ENCODE data around the gene RBBP8.

RBBP8 gene

DNA sequence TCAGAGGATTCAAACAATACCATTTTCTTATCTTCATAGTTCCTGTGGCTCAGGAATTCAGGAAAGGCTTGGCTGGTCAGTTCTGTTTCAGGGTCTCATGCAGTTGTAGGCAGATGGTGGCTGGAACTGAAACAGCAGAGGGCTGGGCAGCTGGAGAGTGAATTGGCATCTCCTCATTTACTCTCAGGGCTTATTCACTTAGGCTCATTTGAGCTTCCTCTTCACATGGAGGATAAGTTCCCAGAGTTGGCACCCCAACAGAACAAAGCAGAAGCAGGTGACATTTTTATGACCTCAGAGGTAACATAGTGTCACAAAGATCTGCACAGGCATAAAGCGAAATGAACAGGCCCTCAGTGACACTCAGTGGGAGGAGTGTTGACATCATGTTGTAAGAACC is 66.1 kb downstream of the RBBP8 start:
- Histone ChIP-seq H3K4me2 (ENCODE audit: insufficient read depth, low read length) (no peak overlapping the region), H3K9me3 (ENCODE audit: insufficient read depth, low read length, severe bottlenecking) (no peaks in the 10 kb centered on the region), H3K27ac (ENCODE audit: low read length) (no peak overlapping the region), H2AFZ (ENCODE audit: low read depth, low read length) (no peak overlapping the region), H3K79me2 (ENCODE audit: insufficient read depth, low read length) (no peaks in the 10 kb centered on the region), H3K4me3 (ENCODE audit: low read depth in 1 of 2, low read length in 2 of 2) (no peak overlapping the region), H3K4me1 (ENCODE audit: insufficient read depth, low read length) (no peaks in the 10 kb centered on the region), H3K9ac (ENCODE audit: low read depth, low read length) (no peak overlapping the region), H3K36me3 (ENCODE audit: insufficient read depth, low read length) (peaks cover 78% of the 10 kb centered on the region), H4K20me1 (ENCODE audit: insufficient read depth, low read length) (no peaks in the 10 kb centered on the region), H3K27me3 (ENCODE audit: insufficient read depth, low read length, poor library complexity) (no peaks in the 10 kb centered on the region)
- DNase-seq (no peak), ATAC-seq (ENCODE audit: insufficient read depth, low read depth) (no peak)
- TF ChIP-seq EZH2 (IDR thresholded peaks at IDR 0.05; ENCODE audit: borderline replicate concordance, low read depth, low read length, severe bottlenecking) = no peak
- TF ChIP-seq, protein P1, sequence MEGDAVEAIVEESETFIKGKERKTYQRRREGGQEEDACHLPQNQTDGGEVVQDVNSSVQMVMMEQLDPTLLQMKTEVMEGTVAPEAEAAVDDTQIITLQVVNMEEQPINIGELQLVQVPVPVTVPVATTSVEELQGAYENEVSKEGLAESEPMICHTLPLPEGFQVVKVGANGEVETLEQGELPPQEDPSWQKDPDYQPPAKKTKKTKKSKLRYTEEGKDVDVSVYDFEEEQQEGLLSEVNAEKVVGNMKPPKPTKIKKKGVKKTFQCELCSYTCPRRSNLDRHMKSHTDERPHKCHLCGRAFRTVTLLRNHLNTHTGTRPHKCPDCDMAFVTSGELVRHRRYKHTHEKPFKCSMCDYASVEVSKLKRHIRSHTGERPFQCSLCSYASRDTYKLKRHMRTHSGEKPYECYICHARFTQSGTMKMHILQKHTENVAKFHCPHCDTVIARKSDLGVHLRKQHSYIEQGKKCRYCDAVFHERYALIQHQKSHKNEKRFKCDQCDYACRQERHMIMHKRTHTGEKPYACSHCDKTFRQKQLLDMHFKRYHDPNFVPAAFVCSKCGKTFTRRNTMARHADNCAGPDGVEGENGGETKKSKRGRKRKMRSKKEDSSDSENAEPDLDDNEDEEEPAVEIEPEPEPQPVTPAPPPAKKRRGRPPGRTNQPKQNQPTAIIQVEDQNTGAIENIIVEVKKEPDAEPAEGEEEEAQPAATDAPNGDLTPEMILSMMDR (IDR thresholded peaks at IDR 0.05; ENCODE audit: borderline replicate concordance, extremely low read depth, low read length, poor library complexity, severe bottlenecking) = no peak

DNA sequence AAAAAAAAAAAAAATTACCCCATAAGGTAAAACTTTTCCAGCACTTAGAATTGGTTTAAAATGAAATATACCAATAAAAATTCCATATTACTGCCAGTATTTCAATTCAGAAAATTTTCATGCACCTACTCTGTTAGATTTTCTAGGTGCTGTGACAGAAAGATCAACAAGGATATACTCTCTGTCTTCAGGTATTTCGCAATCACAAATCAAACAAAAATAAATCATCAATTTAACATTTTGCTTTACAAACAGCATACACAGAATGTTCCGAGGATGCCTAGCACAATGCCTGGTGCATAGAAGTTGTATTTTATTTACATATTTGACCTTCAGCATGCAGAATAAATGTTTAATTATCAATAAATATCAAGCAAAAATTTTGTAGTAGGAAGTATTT is 66.5 kb downstream of the RBBP8 start:
- no peak for TF ChIP-seq EZH2 (IDR thresholded peaks at IDR 0.05; ENCODE audit: borderline replicate concordance, low read depth, low read length, severe bottlenecking)
- TF ChIP-seq, protein P1 (IDR thresholded peaks at IDR 0.05; ENCODE audit: borderline replicate concordance, extremely low read depth, low read length, poor library complexity, severe bottlenecking) = no peak
- no peak for DNase-seq
- H3K9me3 ChIP-seq (ENCODE audit: insufficient read depth, low read length, severe bottlenecking) = no peaks in the 10 kb centered on the region
- H3K36me3 ChIP-seq (ENCODE audit: insufficient read depth, low read length) = peaks cover 81% of the 10 kb centered on the region
- no peaks in the 10 kb centered on the region for H3K79me2 ChIP-seq (ENCODE audit: insufficient read depth, low read length)
- no peaks in the 10 kb centered on the region for H4K20me1 ChIP-seq (ENCODE audit: insufficient read depth, low read length)
- H2AFZ ChIP-seq (ENCODE audit: low read depth, low read length) = no peak overlapping the region
- no peak overlapping the region for H3K4me3 ChIP-seq (ENCODE audit: low read depth in 1 of 2, low read length in 2 of 2)
- no peaks in the 10 kb centered on the region for H3K4me1 ChIP-seq (ENCODE audit: insufficient read depth, low read length)
- no peak overlapping the region for H3K4me2 ChIP-seq (ENCODE audit: insufficient read depth, low read length)
- H3K27me3 ChIP-seq (ENCODE audit: insufficient read depth, low read length, poor library complexity) = no peaks in the 10 kb centered on the region
- no peak for ATAC-seq (ENCODE audit: insufficient read depth, low read depth)
- H3K9ac ChIP-seq (ENCODE audit: low read depth, low read length) = no peak overlapping the region
- H3K27ac ChIP-seq (ENCODE audit: low read length) = no peak overlapping the region

DNA sequence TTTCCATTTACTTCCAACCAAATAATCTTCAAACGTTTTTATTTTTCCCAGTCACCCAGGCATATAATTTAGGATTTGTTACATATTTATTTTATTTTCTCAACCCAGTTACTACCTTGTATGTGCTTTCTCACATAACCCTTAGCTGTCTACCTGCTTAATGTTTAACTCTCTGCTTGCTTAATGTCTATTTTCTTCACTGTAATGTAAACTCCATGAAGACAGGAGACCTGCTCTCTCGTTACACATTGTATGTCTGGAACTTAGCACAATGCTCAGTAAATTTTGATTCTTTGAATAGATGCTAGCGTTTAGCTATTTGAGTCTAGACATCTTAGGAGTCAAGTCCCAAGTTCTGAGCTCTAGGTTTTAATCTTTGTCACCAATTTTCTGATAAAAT is 70.2 kb downstream of the RBBP8 start:
- Histone ChIP-seq H2AFZ (ENCODE audit: low read depth, low read length) (no peak overlapping the region), H3K9me3 (ENCODE audit: insufficient read depth, low read length, severe bottlenecking) (no peaks in the 10 kb centered on the region), H3K4me1 (ENCODE audit: insufficient read depth, low read length) (no peaks in the 10 kb centered on the region), H3K27ac (ENCODE audit: low read length) (no peak overlapping the region), H4K20me1 (ENCODE audit: insufficient read depth, low read length) (no peaks in the 10 kb centered on the region), H3K79me2 (ENCODE audit: insufficient read depth, low read length) (no peaks in the 10 kb centered on the region), H3K27me3 (ENCODE audit: insufficient read depth, low read length, poor library complexity) (no peaks in the 10 kb centered on the region), H3K4me3 (ENCODE audit: low read depth in 1 of 2, low read length in 2 of 2) (no peak overlapping the region), H3K9ac (ENCODE audit: low read depth, low read length) (no peak overlapping the region), H3K36me3 (ENCODE audit: insufficient read depth, low read length) (peaks cover 67% of the 10 kb centered on the region), H3K4me2 (ENCODE audit: insufficient read depth, low read length) (no peak overlapping the region)
- TF ChIP-seq EZH2 (IDR thresholded peaks at IDR 0.05; ENCODE audit: borderline replicate concordance, low read depth, low read length, severe bottlenecking) = no peak
- TF ChIP-seq, protein P1 (IDR thresholded peaks at IDR 0.05; ENCODE audit: borderline replicate concordance, extremely low read depth, low read length, poor library complexity, severe bottlenecking) = no peak
- DNase-seq (no peak), ATAC-seq (ENCODE audit: insufficient read depth, low read depth) (no peak)

DNA sequence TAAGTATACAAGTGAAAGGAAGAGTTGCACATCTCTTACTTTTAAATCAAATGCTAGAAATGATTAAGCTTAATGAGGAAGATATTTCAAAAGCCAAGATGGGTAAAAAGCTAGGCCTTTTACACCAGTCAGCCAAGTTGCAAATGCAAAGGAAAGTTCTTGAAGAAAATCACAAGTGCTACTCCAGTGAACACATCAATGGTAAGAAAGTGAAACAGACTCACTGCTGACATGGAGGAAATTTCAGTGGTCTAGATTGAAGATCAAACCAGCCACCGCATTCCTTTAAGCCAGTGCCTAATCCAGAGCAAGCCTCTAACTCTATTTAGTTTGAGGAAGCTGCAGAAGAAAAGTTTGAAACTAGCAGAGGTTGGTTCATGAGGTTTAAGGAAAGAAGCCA is 79.1 kb downstream of the RBBP8 start:
- Histone ChIP-seq H3K36me3 (ENCODE audit: insufficient read depth, low read length) (peaks cover 26% of the 10 kb centered on the region), H3K4me1 (ENCODE audit: insufficient read depth, low read length) (no peaks in the 10 kb centered on the region), H4K20me1 (ENCODE audit: insufficient read depth, low read length) (no peaks in the 10 kb centered on the region), H2AFZ (ENCODE audit: low read depth, low read length) (no peak overlapping the region), H3K79me2 (ENCODE audit: insufficient read depth, low read length) (no peaks in the 10 kb centered on the region), H3K4me3 (ENCODE audit: low read depth in 1 of 2, low read length in 2 of 2) (no peak overlapping the region), H3K4me2 (ENCODE audit: insufficient read depth, low read length) (no peak overlapping the region), H3K27me3 (ENCODE audit: insufficient read depth, low read length, poor library complexity) (no peaks in the 10 kb centered on the region), H3K9me3 (ENCODE audit: insufficient read depth, low read length, severe bottlenecking) (no peaks in the 10 kb centered on the region), H3K27ac (ENCODE audit: low read length) (no peak overlapping the region), H3K9ac (ENCODE audit: low read depth, low read length) (no peak overlapping the region)
- DNase-seq (no peak), ATAC-seq (ENCODE audit: insufficient read depth, low read depth) (peak; percentile 47; the same call in 2 of the 3 replicates)
- no peak for TF ChIP-seq EZH2 (IDR thresholded peaks at IDR 0.05; ENCODE audit: borderline replicate concordance, low read depth, low read length, severe bottlenecking)
- TF ChIP-seq, protein P1 (IDR thresholded peaks at IDR 0.05; ENCODE audit: borderline replicate concordance, extremely low read depth, low read length, poor library complexity, severe bottlenecking) = no peak

Measured in DND-41 (cell line).